GM19328 (cell line): ENCODE results near the gene TUBA3E.
"Not testable (repeated sequence)": the region's sequence is repeated elsewhere in the genome, so short reads cannot be mapped to it uniquely, and the experiment has no call there.

Source experiments
- ATAC-seq: cut with Tn5 transposase; IDR thresholded peaks from one replicate; pipeline ENCODE4 v1.9.1; 2021; ENCODE audit warnings: mild to moderate bottlenecking, moderate library complexity; ENCODE audit not compliant: unreplicated experiment

Gene TUBA3E

DNA sequence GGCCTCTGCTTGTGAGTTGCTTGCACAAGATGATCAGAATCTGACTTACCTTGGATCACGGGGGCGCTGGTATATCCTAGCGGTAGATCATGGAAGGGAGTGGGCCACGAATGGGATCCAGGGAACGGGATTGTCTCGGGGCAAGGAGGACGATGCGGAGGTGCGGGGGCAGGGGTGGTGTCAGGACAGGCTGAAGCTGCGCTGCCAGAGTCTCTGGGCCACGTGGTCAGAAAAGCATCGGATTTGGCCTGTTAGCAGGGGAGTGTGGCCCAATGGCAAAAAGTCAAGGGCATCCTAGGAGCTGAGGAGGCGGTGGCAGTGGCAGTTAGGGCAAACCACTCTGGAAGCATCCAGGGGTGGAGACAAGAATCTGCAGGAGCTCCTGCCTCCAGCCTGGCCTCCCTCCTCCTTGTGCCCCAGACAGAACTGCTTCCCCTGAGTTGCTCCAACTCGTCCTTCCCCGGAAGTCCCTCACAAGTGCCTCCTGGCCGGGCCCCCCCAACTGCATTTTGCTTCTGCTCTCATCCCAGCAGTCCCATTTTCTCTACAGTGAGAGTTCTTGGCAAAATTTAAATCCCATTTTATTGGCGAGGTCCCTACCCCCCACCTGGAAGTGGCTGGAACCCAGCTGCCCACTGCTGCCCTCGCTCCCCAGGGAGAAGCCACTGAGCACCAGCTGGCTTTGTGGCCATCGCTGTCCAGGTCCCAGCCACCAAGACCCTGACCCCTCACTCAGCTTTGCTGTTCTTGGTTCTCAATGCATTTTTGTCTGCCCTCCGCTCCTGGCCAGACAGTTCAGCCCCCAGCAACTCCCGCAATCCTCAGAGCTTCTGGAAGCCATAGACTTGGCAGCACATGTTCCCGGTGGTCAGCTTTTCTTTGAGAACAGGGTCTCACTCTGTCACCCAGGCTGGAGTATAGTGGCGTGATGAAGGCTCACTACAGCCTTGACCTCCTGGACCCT lies 47.8 kb downstream of the TUBA3E start:
- ATAC-seq: no peak

DNA sequence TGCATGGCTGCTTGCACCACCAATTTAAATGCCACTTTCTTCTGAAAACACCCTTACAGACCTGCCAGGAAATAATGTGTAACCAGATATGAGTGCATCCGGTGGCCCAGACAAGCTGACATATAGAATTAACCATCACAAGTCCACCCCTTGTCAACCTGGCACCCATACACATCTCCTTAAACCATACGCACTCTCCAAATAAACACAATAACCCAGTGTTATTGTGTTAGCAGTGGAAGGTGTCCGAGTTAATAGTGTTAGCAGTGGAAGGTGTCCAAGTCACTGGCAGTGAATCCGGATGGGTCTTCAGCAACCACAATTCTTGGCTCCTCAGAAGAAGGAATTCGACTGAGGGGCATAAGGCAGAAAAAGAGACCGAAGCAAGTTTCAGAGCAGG lies 49.7 kb downstream of the TUBA3E start:
- ATAC-seq: not testable (repeated sequence)

DNA sequence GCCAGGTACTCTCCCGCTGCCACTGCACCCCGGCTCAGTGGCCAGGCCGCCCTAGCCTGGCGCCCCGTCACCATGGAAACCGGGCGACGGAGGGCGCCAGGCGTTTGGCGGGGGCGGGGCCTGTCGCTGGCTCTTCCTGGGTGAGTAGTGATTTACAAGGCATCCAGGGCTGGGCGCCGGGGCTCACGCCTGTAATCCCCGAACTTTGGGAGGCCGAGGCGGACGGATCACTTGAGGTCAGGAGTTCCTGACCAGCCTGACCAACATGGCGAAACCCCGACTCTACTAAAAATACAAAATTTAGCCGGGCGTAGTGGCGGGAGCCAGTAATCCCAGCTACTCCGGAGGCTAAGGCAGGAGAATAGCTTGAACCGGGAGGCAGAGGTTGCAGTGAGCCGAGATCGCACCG lies 53.2 kb downstream of the TUBA3E start, which contains the start of gene CCDC74B:
TSS of gene CCDC74B (minus strand) at position 107 of the 409 bp plus-strand sequence. CDS start 116 bp downstream, outside the sequence.
- ATAC-seq: peak; percentile 87

DNA sequence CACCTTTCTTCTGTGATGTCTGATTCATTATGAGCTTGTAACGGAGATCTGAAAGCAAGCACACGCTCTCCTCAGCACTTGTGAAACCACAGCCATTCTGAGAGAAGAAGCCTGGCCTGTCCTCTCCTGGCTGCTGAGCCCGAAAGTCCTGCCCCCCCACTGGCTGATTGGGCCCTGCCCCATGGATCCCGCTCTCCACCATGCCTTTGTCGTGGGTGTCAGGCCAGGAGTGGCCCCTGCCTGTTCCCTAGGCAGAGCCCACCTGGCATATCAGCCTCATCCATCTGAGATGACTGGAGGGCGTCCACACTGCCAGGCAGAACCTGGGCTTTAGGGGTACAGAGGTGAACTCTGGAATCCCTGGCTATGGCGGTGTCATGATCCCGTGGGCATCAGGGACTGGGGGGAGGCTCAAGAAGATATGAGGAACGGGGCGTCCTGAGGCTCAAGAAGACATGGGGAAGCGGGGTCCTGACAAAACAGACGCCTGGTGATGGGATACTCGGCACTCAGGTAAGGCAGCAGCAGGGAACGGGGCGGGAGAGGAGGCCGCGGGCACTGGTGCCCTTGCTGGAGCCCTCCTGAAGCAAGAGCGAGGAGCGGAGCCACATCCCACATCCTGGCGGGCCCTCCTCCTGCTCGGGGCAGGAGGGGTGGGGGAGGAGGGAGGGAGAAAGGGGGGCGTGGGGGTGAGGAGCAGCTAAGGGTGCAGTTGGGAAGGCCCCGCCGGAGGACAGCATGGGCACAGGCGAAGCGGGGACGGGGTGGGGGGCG lies 54.8 kb downstream of the TUBA3E start:
- not testable (repeated sequence) for ATAC-seq

DNA sequence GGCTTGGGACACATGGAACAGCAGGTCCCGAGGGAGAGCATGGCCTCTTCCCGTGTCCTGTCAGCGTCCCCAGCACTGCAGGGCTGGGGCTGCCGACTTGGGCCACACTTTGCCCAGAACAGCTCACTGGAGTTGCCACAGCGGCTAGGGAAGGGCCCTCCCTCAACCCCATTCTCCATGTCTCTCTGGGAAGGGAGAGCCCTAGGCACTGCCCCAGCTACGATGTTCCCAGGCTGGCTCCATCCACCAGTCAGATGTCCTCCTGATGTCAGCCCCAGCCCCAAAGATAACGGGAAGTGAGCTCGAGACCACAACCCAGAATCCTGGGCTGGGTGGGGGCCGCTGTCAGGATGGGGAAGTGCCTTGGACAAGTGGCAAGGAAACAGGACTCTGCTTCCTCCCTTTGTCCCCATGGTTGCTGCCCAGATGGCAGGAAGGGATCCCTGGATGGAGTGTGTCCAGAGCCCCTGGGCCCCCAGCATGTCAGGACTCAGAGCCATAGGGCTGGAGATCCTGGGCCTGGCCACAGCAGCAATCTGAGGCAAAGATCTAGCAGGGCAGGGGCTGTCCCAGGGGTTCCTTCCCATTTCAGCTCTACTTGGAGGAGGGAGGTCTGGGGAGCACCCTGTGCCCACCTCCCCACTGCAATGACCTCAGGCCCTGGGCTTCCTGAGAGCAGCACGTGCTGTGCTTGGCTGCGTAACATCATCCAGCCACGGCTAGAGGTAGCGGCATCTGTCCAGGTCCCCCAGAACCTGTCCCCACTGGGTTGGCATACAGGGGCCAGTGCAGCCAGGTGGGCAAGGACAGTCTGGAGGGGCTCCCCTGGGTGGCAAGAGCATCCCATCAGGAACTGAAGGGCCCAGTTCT lies 55.6 kb downstream of the TUBA3E start:
- not testable (repeated sequence) for ATAC-seq
